ENCODE measurements around the gene RSAD2. TPM values are rescaled to one million over a fixed set of nuclear protein-coding genes. Genes with fewer than 3 reads are reported as not detected.

Gene RSAD2
- total RNA-seq, 1 experiment from 2014 or later, result not detected

GRCh38 chr2:6919901-6920742 lies 42.5 kb downstream of the RSAD2 start:
- Histone ChIP-seq H2AFZ (no peak overlapping the region), H3F3A (ENCODE audit: insufficient read depth, low read depth) (no peaks in the 10 kb centered on the region), H3K9me2 (ENCODE audit: insufficient read depth) (no peaks in the 10 kb centered on the region), H3K36me3 (ENCODE audit: low read depth) (no peaks in the 10 kb centered on the region), H3K27ac (no peak overlapping the region), H3K4me1 (replicated peaks; ENCODE audit: insufficient read depth) (no peaks in the 10 kb centered on the region), H3K9me3 (ENCODE audit: insufficient read depth, low read depth) (no peaks in the 10 kb centered on the region), H3K27me3 (ENCODE audit: insufficient read depth, low read depth) (no peaks in the 10 kb centered on the region), H3K4me2 (no peak overlapping the region), H4K20me1 (ENCODE audit: insufficient read depth) (no peaks in the 10 kb centered on the region), H3K79me2 (ENCODE audit: low read depth) (no peaks in the 10 kb centered on the region), H3K4me3 (no peak overlapping the region)
- CTCF ChIA-PET, result no interaction called here
- intact Hi-C loops (cut with micrococcal nuclease; ENCODE audit: unreplicated experiment), result no loop called here
- POLR2A ChIA-PET (ENCODE audit: unreplicated experiment), result no interaction called here
- no peak for DNase-seq
- TF ChIP-seq, protein P1, sequence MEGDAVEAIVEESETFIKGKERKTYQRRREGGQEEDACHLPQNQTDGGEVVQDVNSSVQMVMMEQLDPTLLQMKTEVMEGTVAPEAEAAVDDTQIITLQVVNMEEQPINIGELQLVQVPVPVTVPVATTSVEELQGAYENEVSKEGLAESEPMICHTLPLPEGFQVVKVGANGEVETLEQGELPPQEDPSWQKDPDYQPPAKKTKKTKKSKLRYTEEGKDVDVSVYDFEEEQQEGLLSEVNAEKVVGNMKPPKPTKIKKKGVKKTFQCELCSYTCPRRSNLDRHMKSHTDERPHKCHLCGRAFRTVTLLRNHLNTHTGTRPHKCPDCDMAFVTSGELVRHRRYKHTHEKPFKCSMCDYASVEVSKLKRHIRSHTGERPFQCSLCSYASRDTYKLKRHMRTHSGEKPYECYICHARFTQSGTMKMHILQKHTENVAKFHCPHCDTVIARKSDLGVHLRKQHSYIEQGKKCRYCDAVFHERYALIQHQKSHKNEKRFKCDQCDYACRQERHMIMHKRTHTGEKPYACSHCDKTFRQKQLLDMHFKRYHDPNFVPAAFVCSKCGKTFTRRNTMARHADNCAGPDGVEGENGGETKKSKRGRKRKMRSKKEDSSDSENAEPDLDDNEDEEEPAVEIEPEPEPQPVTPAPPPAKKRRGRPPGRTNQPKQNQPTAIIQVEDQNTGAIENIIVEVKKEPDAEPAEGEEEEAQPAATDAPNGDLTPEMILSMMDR (conservative IDR thresholded peaks at IDR 0.05), result no peak
- no peak for TF ChIP-seq EZH2 (IDR thresholded peaks at IDR 0.05; ENCODE audit: low read depth)
- BruUV-seq (replicated peaks), result no TSS peak

- no peaks in the 10 kb centered on the region for H3K36me3 ChIP-seq (ENCODE audit: low read depth)
- intact Hi-C loops (cut with micrococcal nuclease; ENCODE audit: unreplicated experiment), result no loop called here
- H3K9me3 ChIP-seq (ENCODE audit: insufficient read depth, low read depth), result no peaks in the 10 kb centered on the region
- H2AFZ ChIP-seq, result no peak overlapping the region
- H3K27ac ChIP-seq, result no peak overlapping the region
- H3K4me1 ChIP-seq (replicated peaks; ENCODE audit: insufficient read depth), result no peaks in the 10 kb centered on the region
- TF ChIP-seq, protein P1 (conservative IDR thresholded peaks at IDR 0.05), result no peak
- no peak for TF ChIP-seq EZH2 (IDR thresholded peaks at IDR 0.05; ENCODE audit: low read depth)
- H3K27me3 ChIP-seq (ENCODE audit: insufficient read depth, low read depth), result no peaks in the 10 kb centered on the region
- ChIA-PET POLR2A (ENCODE audit: unreplicated experiment) (no interaction called here), CTCF (no interaction called here)
- DNase-seq, result no peak
- no peak overlapping the region for H3K4me3 ChIP-seq
- BruUV-seq (replicated peaks), result no TSS peak
- H3K4me2 ChIP-seq, result no peak overlapping the region
- no peaks in the 10 kb centered on the region for H4K20me1 ChIP-seq (ENCODE audit: insufficient read depth)
- H3K79me2 ChIP-seq (ENCODE audit: low read depth), result no peaks in the 10 kb centered on the region
- no peaks in the 10 kb centered on the region for H3F3A ChIP-seq (ENCODE audit: insufficient read depth, low read depth)
- no peaks in the 10 kb centered on the region for H3K9me2 ChIP-seq (ENCODE audit: insufficient read depth)
These were observed 43.1 kb downstream of the RSAD2 start for GRCh38 chr2:6920743-6921064.

DNA sequence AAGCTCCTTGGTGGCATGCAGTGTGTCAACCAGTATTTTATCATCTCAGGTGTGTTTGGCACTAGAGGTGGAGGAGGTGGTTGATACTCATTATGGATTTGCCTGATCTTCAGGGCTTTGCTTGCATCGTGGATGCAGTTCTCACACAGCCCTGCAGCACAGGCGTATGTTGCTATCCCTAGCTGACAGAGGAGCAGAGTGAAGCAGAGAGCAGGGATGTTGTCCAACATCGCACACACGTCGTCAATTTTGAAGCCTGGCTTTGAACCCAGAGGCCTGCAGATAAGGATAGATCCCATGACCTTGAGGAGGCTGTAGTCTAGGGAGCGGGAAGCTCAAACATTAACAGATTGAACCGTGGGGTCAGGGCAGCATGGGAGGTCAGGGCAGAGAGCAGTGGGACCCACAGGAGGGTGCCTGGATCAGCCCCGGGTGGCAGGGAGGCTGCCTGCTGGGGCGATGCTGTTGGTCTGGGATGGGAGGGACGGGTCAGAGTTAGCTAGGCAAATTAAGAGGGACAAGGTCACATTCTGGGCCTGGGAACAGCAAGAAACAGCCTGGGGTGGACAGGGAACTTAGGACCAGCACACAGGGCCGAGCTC lies 43.8 kb downstream of the RSAD2 start:
- ChIA-PET CTCF (no interaction called here), POLR2A (ENCODE audit: unreplicated experiment) (no interaction called here)
- H3K36me3 ChIP-seq (ENCODE audit: low read depth), result no peaks in the 10 kb centered on the region
- TF ChIP-seq, protein P1 (conservative IDR thresholded peaks at IDR 0.05), result no peak
- TF ChIP-seq EZH2 (IDR thresholded peaks at IDR 0.05; ENCODE audit: low read depth), result no peak
- H3K4me1 ChIP-seq (replicated peaks; ENCODE audit: insufficient read depth), result no peaks in the 10 kb centered on the region
- intact Hi-C loops (cut with micrococcal nuclease; ENCODE audit: unreplicated experiment), result no loop called here
- H3K9me2 ChIP-seq (ENCODE audit: insufficient read depth), result no peaks in the 10 kb centered on the region
- H3K27ac ChIP-seq, result no peak overlapping the region
- no peaks in the 10 kb centered on the region for H3K27me3 ChIP-seq (ENCODE audit: insufficient read depth, low read depth)
- H2AFZ ChIP-seq, result no peak overlapping the region
- no peaks in the 10 kb centered on the region for H3K9me3 ChIP-seq (ENCODE audit: insufficient read depth, low read depth)
- no peaks in the 10 kb centered on the region for H3K79me2 ChIP-seq (ENCODE audit: low read depth)
- no peak for DNase-seq
- no peaks in the 10 kb centered on the region for H4K20me1 ChIP-seq (ENCODE audit: insufficient read depth)
- no peak overlapping the region for H3K4me2 ChIP-seq
- no TSS peak for BruUV-seq (replicated peaks)
- no peak overlapping the region for H3K4me3 ChIP-seq
- H3F3A ChIP-seq (ENCODE audit: insufficient read depth, low read depth), result no peaks in the 10 kb centered on the region

Data from PC-9 (cell line).